GM21529 (cell line): Measurements from ENCODE around the gene TMEM150A.
"Not testable (repeated sequence)": the region's sequence is repeated elsewhere in the genome, so short reads cannot be mapped to it uniquely, and the experiment has no call there.

Source experiments
- ATAC-seq: cut with Tn5 transposase; IDR thresholded peaks from one replicate; pipeline ENCODE4 v1.9.1; 2021; ENCODE audit not compliant: unreplicated experiment

The TMEM150A gene

GRCh38 chr2:85577386-85578242 lies 24.9 kb downstream of the TMEM150A start, which contains the start of gene VAMP8:
TSS of gene VAMP8 (plus strand) at chr2:85577586. CDS start at chr2:85577647, 61 bp downstream.
- peak; percentile 77 for ATAC-seq

GRCh38 chr2:85577063-85577385 lies 25.5 kb downstream of the TMEM150A start:
- no peak for ATAC-seq

GRCh38 chr2:85575739-85576138 lies 26.8 kb downstream of the TMEM150A start:
- no peak for ATAC-seq

- ATAC-seq, result no peak
Measured at GRCh38 chr2:85566265-85566664, 36.2 kb downstream of the TMEM150A start.

GRCh38 chr2:85564144-85564563 lies 38.3 kb downstream of the TMEM150A start:
- no peak for ATAC-seq

- ATAC-seq, result peak; percentile 88
Measured at GRCh38 chr2:85561280-85562212, 41.0 kb downstream of the TMEM150A start, which contains the start of gene GGCX. TSS of gene GGCX (minus strand) at chr2:85561493. CDS start at chr2:85561428, 65 bp downstream.

- peak; percentile 5 for ATAC-seq
Measured at GRCh38 chr2:85560812-85561279, 41.7 kb downstream of the TMEM150A start.

GRCh38 chr2:85560403-85560726 lies 42.1 kb downstream of the TMEM150A start:
- not testable (repeated sequence) for ATAC-seq

GRCh38 chr2:85558160-85558559 lies 44.3 kb downstream of the TMEM150A start:
- ATAC-seq, result no peak

- ATAC-seq, result no peak
Measured at GRCh38 chr2:85557130-85557529, 45.4 kb downstream of the TMEM150A start.

GRCh38 chr2:85554980-85555612 lies 47.4 kb downstream of the TMEM150A start:
- ATAC-seq, result no peak

- no peak for ATAC-seq
Measured at GRCh38 chr2:85553184-85553583, 49.3 kb downstream of the TMEM150A start.

- peak; percentile 77 for ATAC-seq
Measured at GRCh38 chr2:85551698-85552678, 50.5 kb downstream of the TMEM150A start.

GRCh38 chr2:85550486-85550885 lies 52.0 kb downstream of the TMEM150A start:
- ATAC-seq, result no peak

GRCh38 chr2:85549826-85550225 lies 52.7 kb downstream of the TMEM150A start:
- no peak for ATAC-seq

GRCh38 chr2:85549095-85549494 lies 53.4 kb downstream of the TMEM150A start:
- no peak for ATAC-seq

- ATAC-seq, result no peak
Measured at GRCh38 chr2:85548608-85548900, 53.9 kb downstream of the TMEM150A start.
